ENCODE measurements around the gene SLC16A13. TPM values are rescaled to one million over a fixed set of nuclear protein-coding genes. Genes with fewer than 3 reads are reported as not detected.

The SLC16A13 gene
- 6.9 to 9.1 TPM (median 8.2 TPM) in 5 replicates for total RNA-seq (2022; extraction: Qiagen RNA extraction; ENCODE audit: low read depth)

GRCh38 chr17:7035591-7036368 is at the start of gene SLC16A13:
SLC16A13 (plus strand) TSS chr17:7036015; CDS start chr17:7036383, 368 bp downstream.

GRCh38 chr17:6995500-6996255 is 40.1 kb upstream of the SLC16A13 start, which contains the start of gene ALOX12:
ALOX12 (plus strand) TSS chr17:6996049; CDS start chr17:6996118, 69 bp downstream.

GRCh38 chr17:7022781-7023571 is 12.8 kb upstream of the SLC16A13 start, which contains the start of gene BCL6B:
BCL6B (plus strand) TSS chr17:7023050; CDS start chr17:7023672, 622 bp downstream.

GRCh38 chr17:7043497-7044198 is 7.8 kb downstream of the SLC16A13 start, which contains the start of gene SLC16A11:
SLC16A11 (minus strand) TSS chr17:7044092; CDS start chr17:7043513, 579 bp downstream.

GRCh38 chr17:7079581-7080455 is 44.0 kb downstream of the SLC16A13 start, which contains the start of gene CLEC10A:
CLEC10A (minus strand) TSS chr17:7080251; CDS start chr17:7078812, 1,439 bp downstream.

Other genes with a start within 250 kb of the SLC16A13 start
- 0.03 to 0.05 TPM in 2 of 5 replicates, not detected in the others for gene TEKT1, start 204.3 kb upstream of the SLC16A13 start, total RNA-seq (2022; extraction: Qiagen RNA extraction; ENCODE audit: low read depth)
- not detected in 5 replicates for gene ALOX12, start 40.0 kb upstream of the SLC16A13 start, total RNA-seq (2022; extraction: Qiagen RNA extraction; ENCODE audit: low read depth)
- gene RNASEK, start 23.4 kb upstream of the SLC16A13 start, total RNA-seq (2022; extraction: Qiagen RNA extraction; ENCODE audit: low read depth): 431 to 509 TPM (median 449 TPM) in 5 replicates
- gene BCL6B, start 13.0 kb upstream of the SLC16A13 start, total RNA-seq (2022; extraction: Qiagen RNA extraction; ENCODE audit: low read depth): not detected in 5 replicates
- gene SLC16A11, start 8.1 kb downstream of the SLC16A13 start, total RNA-seq (2022; extraction: Qiagen RNA extraction; ENCODE audit: low read depth): not detected in 5 replicates
- not detected in 5 replicates for gene CLEC10A, start 44.2 kb downstream of the SLC16A13 start, total RNA-seq (2022; extraction: Qiagen RNA extraction; ENCODE audit: low read depth)
- gene ASGR2, start 78.8 kb downstream of the SLC16A13 start, total RNA-seq (2022; extraction: Qiagen RNA extraction; ENCODE audit: low read depth): 0.10 to 0.35 TPM in 2 of 5 replicates, not detected in the others
- 0.78 to 1.4 TPM (median 0.87 TPM) in 5 replicates for gene ASGR1, start 143.4 kb downstream of the SLC16A13 start, total RNA-seq (2022; extraction: Qiagen RNA extraction; ENCODE audit: low read depth)
- 4.8 to 8.2 TPM (median 6.7 TPM) in 5 replicates for gene DLG4, start 183.8 kb downstream of the SLC16A13 start, total RNA-seq (2022; extraction: Qiagen RNA extraction; ENCODE audit: low read depth)
- 328 to 426 TPM (median 419 TPM) in 5 replicates for gene ACADVL, start 183.9 kb downstream of the SLC16A13 start, total RNA-seq (2022; extraction: Qiagen RNA extraction; ENCODE audit: low read depth)
- 31.8 to 38.4 TPM (median 37.3 TPM) in 5 replicates for gene DVL2, start 198.5 kb downstream of the SLC16A13 start, total RNA-seq (2022; extraction: Qiagen RNA extraction; ENCODE audit: low read depth)
- gene PHF23, start 203.4 kb downstream of the SLC16A13 start, total RNA-seq (2022; extraction: Qiagen RNA extraction; ENCODE audit: low read depth): 80.8 to 113 TPM (median 94.7 TPM) in 5 replicates
- 629 to 795 TPM (median 688 TPM) in 5 replicates for gene GABARAP, start 206.4 kb downstream of the SLC16A13 start, total RNA-seq (2022; extraction: Qiagen RNA extraction; ENCODE audit: low read depth)
- gene CTDNEP1, start 215.7 kb downstream of the SLC16A13 start, total RNA-seq (2022; extraction: Qiagen RNA extraction; ENCODE audit: low read depth): 209 to 247 TPM (median 236 TPM) in 5 replicates
- 124 to 134 TPM (median 126 TPM) in 5 replicates for gene ELP5, start 216.2 kb downstream of the SLC16A13 start, total RNA-seq (2022; extraction: Qiagen RNA extraction; ENCODE audit: low read depth)
- gene CLDN7, start 226.5 kb downstream of the SLC16A13 start, total RNA-seq (2022; extraction: Qiagen RNA extraction; ENCODE audit: low read depth): 1.7 to 2.5 TPM (median 2.1 TPM) in 5 replicates
- 0.17 to 0.64 TPM (median 0.45 TPM) in 5 replicates for gene SLC2A4, start 245.7 kb downstream of the SLC16A13 start, total RNA-seq (2022; extraction: Qiagen RNA extraction; ENCODE audit: low read depth)